ENCODE data around the gene CTSZ.

- TF ChIP-seq NR2C2 (IDR thresholded peaks at IDR 0.05; ENCODE audit: borderline replicate concordance, control insufficient read depth, insufficient read length, low read depth) = no peak
- no peak for TF ChIP-seq CEBPB (IDR thresholded peaks at IDR 0.05; ENCODE audit: borderline replicate concordance in 1 of 2, low read depth in 2 of 2, low read length in 2 of 2)
- TF ChIP-seq EZH2 (IDR thresholded peaks at IDR 0.05; ENCODE audit: borderline replicate concordance, control insufficient read depth, low read depth, low read length) = no peak
- no peak for TF ChIP-seq SIN3A (IDR thresholded peaks at IDR 0.05; ENCODE audit: low read depth, low read length)
Observed at GRCh38 chr20:59017493-59018231, 10.6 kb upstream of the CTSZ start.

Measured in GM12878 (cell line).